EH (cell line): Measurements from ENCODE around the gene STXBP6.
"Not testable (repeated sequence)": the region's sequence is repeated elsewhere in the genome, so short reads cannot be mapped to it uniquely, and the experiment has no call there.

Experiments used
- DNase-seq: peaks from one replicate; pipeline ENCODE4 v3.0.0-alpha.2; 2015; ENCODE audit warnings: low read depth

STXBP6 gene

GRCh38 chr14:24801024-24801423 is 248.9 kb downstream of the STXBP6 start:
- no peak for DNase-seq

GRCh38 chr14:24798911-24799462 is 251.0 kb downstream of the STXBP6 start:
- no peak for DNase-seq

DNA sequence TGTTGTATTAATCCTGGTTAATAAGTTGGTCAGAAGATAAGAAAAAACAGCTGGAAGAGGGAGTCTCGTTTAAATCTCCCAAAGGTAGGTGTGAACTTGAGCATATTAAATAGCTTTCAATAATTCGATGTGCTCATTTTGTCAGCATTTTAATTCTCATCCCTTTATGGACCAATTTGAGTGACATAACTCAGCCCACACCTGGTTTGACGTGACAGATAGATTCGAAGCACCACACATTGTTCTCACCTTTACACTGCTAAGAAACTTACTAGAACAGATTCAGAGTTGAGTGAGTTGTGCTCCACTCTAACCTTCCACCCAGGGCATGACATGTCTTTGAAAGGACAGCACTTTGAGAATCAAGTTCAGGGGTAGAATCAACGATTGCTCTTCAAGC is 254.5 kb downstream of the STXBP6 start:
- no peak for DNase-seq

- DNase-seq, result no peak
These were observed 255.2 kb downstream of the STXBP6 start for GRCh38 chr14:24794644-24795305.

- DNase-seq, result no peak
These were observed 259.8 kb downstream of the STXBP6 start for GRCh38 chr14:24790196-24790595.

GRCh38 chr14:24789378-24789884 is 260.5 kb downstream of the STXBP6 start:
- no peak for DNase-seq

- no peak for DNase-seq
These were observed 264.2 kb downstream of the STXBP6 start for GRCh38 chr14:24785698-24786097.

DNA sequence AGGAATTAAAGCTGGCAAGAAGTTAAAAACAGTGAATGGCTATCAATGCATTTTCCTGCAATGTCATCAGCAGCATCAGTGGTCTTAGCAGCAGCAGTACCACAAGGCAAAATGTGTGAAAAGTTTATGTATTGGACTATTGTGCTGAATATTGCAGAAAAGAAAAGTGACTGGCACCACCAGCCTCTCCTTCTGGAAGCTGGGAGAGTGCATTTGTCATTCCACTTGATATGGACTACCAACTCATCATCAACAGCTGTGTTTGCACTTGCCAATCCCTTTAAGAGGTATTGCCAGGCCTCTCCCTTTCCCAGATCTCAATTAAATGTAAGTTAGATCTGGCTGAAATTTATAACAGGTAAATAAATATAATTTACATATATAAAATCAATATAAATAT is 265.0 kb downstream of the STXBP6 start:
- DNase-seq, result no peak

DNA sequence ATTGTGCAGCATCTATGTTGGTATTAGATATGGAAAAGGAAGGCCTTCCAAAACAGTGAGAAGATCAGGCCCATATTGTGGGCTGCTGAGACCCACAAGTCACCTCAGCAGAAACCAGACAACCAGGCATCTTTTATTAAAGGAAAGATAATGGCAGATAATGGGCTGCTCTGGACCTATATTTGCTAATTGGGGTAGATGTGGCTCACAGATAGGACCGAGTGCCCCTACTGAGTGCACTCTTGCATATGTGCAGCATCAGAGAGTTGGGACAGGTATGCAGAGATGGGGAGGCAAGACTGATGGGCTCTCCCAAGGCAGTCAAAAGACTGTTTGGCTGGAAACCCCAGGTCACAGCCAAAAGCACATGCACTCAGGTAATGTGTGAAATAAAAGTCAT is 266.2 kb downstream of the STXBP6 start:
- DNase-seq, result no peak

- no peak for DNase-seq
These were observed 269.7 kb downstream of the STXBP6 start for GRCh38 chr14:24780281-24780680.

- no peak for DNase-seq
These were observed 272.3 kb downstream of the STXBP6 start for GRCh38 chr14:24777678-24778077.

DNA sequence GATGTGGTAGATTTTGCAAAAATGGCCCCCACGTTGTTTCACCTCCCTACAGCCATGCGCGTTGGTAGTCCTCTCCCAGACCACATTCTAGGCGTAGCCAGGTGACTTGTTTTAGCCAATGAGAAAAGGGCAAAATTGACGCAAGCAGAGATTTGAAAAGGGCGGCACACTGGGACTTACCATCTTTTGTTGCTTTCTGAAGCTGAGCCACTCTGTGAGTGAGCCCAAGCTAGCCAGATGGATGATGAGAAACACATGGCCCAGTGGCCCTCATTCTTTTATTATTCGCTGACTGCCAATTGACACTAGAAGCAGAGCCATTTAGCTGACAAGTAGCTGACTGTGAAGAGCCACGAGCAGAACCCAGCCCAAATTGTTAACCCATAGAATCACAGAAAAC is 274.0 kb downstream of the STXBP6 start:
- no peak for DNase-seq

DNA sequence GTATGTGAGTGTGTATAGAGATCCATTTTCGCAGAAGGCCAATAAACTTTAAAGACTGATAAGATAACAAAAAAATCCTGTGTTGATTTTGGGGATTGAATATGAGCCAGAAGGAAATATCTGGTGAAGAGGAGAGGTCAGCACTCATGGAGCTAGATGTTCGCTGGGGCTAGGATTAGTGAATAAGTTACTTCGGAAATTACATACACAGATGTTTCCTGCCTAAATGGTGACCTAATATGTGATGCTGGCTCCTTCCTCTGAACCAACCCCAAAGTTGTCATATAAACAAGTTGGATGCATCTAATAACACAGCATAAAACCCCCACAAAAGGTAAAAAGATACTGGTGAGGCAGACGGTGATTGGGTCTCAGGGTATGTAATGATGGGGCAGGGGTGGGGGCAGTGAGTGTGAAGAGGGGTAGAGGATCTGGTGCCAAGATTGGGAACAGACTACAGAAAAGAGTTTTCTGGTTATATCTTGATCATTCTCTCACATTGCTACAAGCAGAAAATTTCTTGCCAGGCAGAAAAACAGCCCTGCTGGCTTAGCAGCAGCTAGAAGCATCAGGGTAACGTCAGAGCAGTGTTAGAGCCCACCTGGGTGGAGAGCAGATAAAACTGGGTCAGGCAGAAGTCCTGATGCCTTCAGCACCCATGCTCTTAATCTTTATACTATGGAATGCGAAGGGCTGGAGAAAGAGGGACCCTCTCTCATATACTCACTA is 275.6 kb downstream of the STXBP6 start:
- DNase-seq, result no peak

- not testable (repeated sequence) for DNase-seq
These were observed 276.4 kb downstream of the STXBP6 start for GRCh38 chr14:24773564-24773963.

- no peak for DNase-seq
These were observed 283.5 kb downstream of the STXBP6 start for GRCh38 chr14:24766434-24766833.

DNA sequence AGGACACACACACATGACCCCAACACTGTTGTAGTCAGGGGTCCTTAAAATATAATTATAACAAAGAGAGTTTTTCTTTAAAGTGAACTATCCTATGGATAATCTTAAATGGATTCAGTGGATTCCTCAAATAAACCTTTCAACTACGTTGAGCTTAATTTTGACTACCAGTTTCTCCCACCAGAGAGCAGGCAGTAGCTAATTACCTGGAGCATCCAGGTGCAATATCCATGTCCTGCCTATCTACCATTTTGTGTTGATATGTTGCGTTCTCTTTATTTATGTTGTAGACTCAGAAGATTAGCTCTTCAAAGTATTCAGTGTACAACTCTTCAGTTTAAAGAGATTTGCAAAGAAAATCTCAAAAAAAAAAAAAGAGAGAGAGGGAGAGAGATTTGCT is 288.8 kb downstream of the STXBP6 start:
- no peak for DNase-seq
